HEK293T (cell line): ENCODE data around the gene FBLN2.

ENCODE experiments used
- CTCF ChIA-PET: fragments of 350-600 bp; formaldehyde crosslinking; extraction: SDS; loops from one replicate; lab custom pipeline; 2021; ENCODE audit warnings: antibody characterized with exemption, inconsistent platforms; lab: Yijun Ruan, JAX
- POLR2A ChIA-PET: fragments of 350-600 bp; formaldehyde crosslinking; extraction: SDS; loops from one replicate; lab custom pipeline; 2020; ENCODE audit warnings: antibody characterized with exemption, inconsistent platforms; lab: Yijun Ruan, JAX
- DNase-seq: peaks from one replicate; pipeline ENCODE4 v3.0.0; 2012; ENCODE audit warnings: mixed read lengths; ENCODE audit errors: extremely low spot score
- ARNT ChIP-seq: fragments of 450-650 bp; IDR thresholded peaks from 2 replicates; pipeline ENCODE4 v1.6.1; 2017; ENCODE audit warnings: mild to moderate bottlenecking
- BHLHE40 ChIP-seq: fragments of 450-650 bp; IDR thresholded peaks from 2 replicates; pipeline ENCODE4 v1.6.1; 2016; ENCODE audit warnings: mild to moderate bottlenecking, moderate library complexity, borderline replicate concordance
- CTBP1 ChIP-seq: fragments of 450-650 bp; IDR thresholded peaks from 2 replicates; pipeline ENCODE4 v1.6.1; 2016; ENCODE audit warnings: borderline replicate concordance
- ELF4 ChIP-seq: fragments of 450-650 bp; IDR thresholded peaks from 2 replicates; pipeline ENCODE4 v1.6.1; 2017; ENCODE audit warnings: antibody characterized with exemption
- FOXA1 ChIP-seq: fragments of 450-650 bp; IDR thresholded peaks from 2 replicates; pipeline ENCODE4 v1.6.1; 2016; ENCODE audit warnings: mild to moderate bottlenecking
- FOXK2 ChIP-seq: fragments of 450-650 bp; IDR thresholded peaks from 2 replicates; pipeline ENCODE4 v1.6.1; 2016; ENCODE audit warnings: mild to moderate bottlenecking
- FOXM1 ChIP-seq: fragments of 450-650 bp; IDR thresholded peaks from 2 replicates; pipeline ENCODE4 v1.6.1; 2017; ENCODE audit warnings: mild to moderate bottlenecking, borderline replicate concordance
- HDGF ChIP-seq: fragments of 450-650 bp; IDR thresholded peaks from 2 replicates; pipeline ENCODE4 v1.6.1; 2017; ENCODE audit warnings: antibody characterized with exemption, borderline replicate concordance
- L3MBTL2 ChIP-seq: fragments of 450-650 bp; conservative IDR thresholded peaks from 2 replicates; pipeline ENCODE4 v1.6.1; 2016; ENCODE audit warnings: mild to moderate bottlenecking
- LEF1 ChIP-seq: fragments of 450-650 bp; IDR thresholded peaks from 2 replicates; pipeline ENCODE4 v1.6.1; 2017; ENCODE audit warnings: mild to moderate bottlenecking, borderline replicate concordance
- NFRKB ChIP-seq: fragments of 450-650 bp; IDR thresholded peaks from 2 replicates; pipeline ENCODE4 v1.6.1; 2016; ENCODE audit warnings: mild to moderate bottlenecking, moderate library complexity
- PKNOX1 ChIP-seq: fragments of 450-650 bp; IDR thresholded peaks from 2 replicates; pipeline ENCODE4 v1.6.1; 2016
- SP1 ChIP-seq: fragments of 450-650 bp; IDR thresholded peaks from 2 replicates; pipeline ENCODE4 v1.6.1; 2017
- SUZ12 ChIP-seq: fragments of 450-650 bp; IDR thresholded peaks from 2 replicates; pipeline ENCODE4 v1.6.1; 2016; ENCODE audit warnings: mild to moderate bottlenecking
- TARDBP ChIP-seq: fragments of 450-650 bp; IDR thresholded peaks from 2 replicates; pipeline ENCODE4 v1.6.1; 2016
- ZNF384 ChIP-seq: fragments of 450-650 bp; IDR thresholded peaks from 2 replicates; pipeline ENCODE4 v1.6.1; 2016

FBLN2 gene

GRCh38 chr3:13653631-13654279, 104.8 kb downstream of the FBLN2 start:
- DNase-seq, result no peak
- TF ChIP-seq SP1 (no peak), NFRKB (no peak), L3MBTL2 (no peak), ARNT (no peak), CTBP1 (no peak), SUZ12 (no peak), PKNOX1 (no peak), ZNF384 (no peak), HDGF (no peak), FOXK2 (no peak), LEF1 (no peak), FOXA1 (no peak), BHLHE40 (no peak)
- POLR2A ChIA-PET, result no interaction called here
- CTCF ChIA-PET, result interaction anchor here (0.6 to 6.4 kb wide), 3 partner anchors 115 to 232 kb away, joined by 3 to 82 read pairs (median 4); no protein-coding TSS in a partner anchor

GRCh38 chr3:13654330-13655060, 105.6 kb downstream of the FBLN2 start:
- POLR2A ChIA-PET, result interaction anchor here (1.5 kb wide), 1 partner anchor 471 kb away, joined by 3 read pairs; no protein-coding TSS in a partner anchor
- CTCF ChIA-PET, result interaction anchor here (0.7 to 6.4 kb wide), 11 partner anchors 16 to 321 kb away, joined by 3 to 82 read pairs (median 4); no protein-coding TSS in a partner anchor
- TF ChIP-seq TARDBP (no peak), PKNOX1 (no peak)
- DNase-seq, result no peak

DNA sequence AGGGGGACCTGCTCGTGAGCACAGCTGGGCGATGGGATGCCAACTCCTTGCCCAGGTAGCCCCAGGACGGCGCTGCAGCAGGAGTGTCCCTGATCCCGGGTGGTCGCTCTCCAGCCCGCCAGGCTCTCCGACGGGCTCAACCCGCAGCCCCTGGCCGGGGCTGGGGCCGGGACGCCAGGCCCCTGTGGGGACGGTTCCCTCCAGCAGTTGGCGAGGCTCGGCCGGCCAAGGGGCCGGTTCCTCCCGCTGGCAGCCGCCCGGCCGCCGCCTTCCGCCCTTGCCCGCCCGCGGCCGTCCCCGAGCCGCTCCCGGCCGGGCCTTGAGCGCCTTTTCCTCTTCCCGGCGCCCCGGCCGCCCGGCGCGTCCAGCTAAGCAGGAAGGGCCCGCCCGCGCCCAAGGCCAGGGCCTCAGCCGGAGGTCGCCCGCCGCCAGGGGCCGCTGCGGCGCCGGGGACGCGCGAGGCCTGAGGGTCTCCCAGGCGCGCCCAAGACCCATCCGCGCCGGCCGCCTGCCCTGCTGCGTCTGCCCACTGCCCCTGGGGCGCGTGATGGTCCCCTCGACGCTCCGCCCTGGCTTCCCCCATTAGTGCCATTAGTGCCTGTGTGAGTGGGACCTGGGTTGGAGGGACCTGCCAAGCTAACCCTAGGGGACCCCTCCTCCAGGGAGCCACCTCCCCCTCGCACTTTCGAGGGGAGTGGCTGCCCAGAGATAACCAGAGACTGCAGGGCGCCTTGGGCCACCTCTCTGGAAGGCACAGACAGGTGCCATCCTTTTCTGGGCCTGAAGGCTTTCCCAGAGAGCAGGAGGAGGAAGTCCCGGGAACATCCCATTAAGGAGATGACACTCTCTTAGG, 106.4 kb downstream of the FBLN2 start:
- CTCF ChIA-PET, result interaction anchor here (0.7 to 6.4 kb wide), 11 partner anchors 15 to 322 kb away, joined by 3 to 82 read pairs (median 4); no protein-coding TSS in a partner anchor
- TF ChIP-seq ARNT, result 0 out of 2 replicates have a peak, but pooled peaks have one; percentile 48
- TF ChIP-seq ZNF384, result no peak
- TF ChIP-seq SUZ12, result no peak
- TF ChIP-seq FOXA1, result no peak
- TF ChIP-seq BHLHE40, result no peak
- TF ChIP-seq PKNOX1, result no peak
- DNase-seq, result peak; percentile 80
- POLR2A ChIA-PET, result interaction anchor here (1.5 kb wide), 1 partner anchor 470 kb away, joined by 3 read pairs; no protein-coding TSS in a partner anchor

GRCh38 chr3:13656584-13657301, 107.8 kb downstream of the FBLN2 start:
- TF ChIP-seq ZNF384 (no peak), CTBP1 (no peak), NFRKB (no peak), LEF1 (no peak), SUZ12 (no peak), TARDBP (no peak), SP1 (no peak), L3MBTL2 (no peak), FOXM1 (no peak), ELF4 (no peak), HDGF (no peak), BHLHE40 (no peak), ARNT (no peak), FOXA1 (no peak), PKNOX1 (no peak), FOXK2 (no peak)
- DNase-seq, result no peak
- ChIA-PET POLR2A (no interaction called here), CTCF (interaction anchor here (0.7 to 6.4 kb wide), 6 partner anchors 13 to 229 kb away, joined by 3 to 82 read pairs (median 8); partner anchors contain the start of gene WNT7A)
